Endothelial cell of umbilical vein (primary cell): Measurements from ENCODE around the gene VPS45. TPM values are rescaled to one million over a fixed set of nuclear protein-coding genes. Genes with fewer than 3 reads are reported as not detected.

ENCODE experiments used
- BruUV-seq: library from RNA; stranded (reverse); fragments of 400-500 nt; replicated peaks from 2 replicates; lab custom pipeline; 2021; lab: Mats Ljungman, UMichigan
- CTCF ChIA-PET: fragments of 300-600, 350-600 bp; sonication (Branson Sonifier 250); formaldehyde crosslinking; loops from one replicate; lab custom pipeline; 2021; ENCODE audit warnings: antibody characterized with exemption, inconsistent platforms; lab: Charles Lee
- POLR2A ChIA-PET: fragments of 300-600, 350-600 bp; sonication (Branson Sonifier 250); formaldehyde crosslinking; loops from one replicate; lab custom pipeline; 2021; ENCODE audit warnings: antibody characterized with exemption, inconsistent platforms; lab: Charles Lee
- DNase-seq: peaks from one replicate; pipeline ENCODE4 v3.0.0-alpha.2; 2011; ENCODE audit warnings: low read depth, low spot score
- FAIRE-seq: peaks from 2 replicates; lab custom pipeline; 2011; peaks lifted over from hg19 to GRCh38; lab: Jason Lieb, UNC
- H2AFZ ChIP-seq: 2 replicates; pipeline ENCODE4 v1.6.0; 2012; ENCODE audit warnings: low read depth, low read length, control low read depth, inconsistent platforms
- H3K27ac ChIP-seq: 2 replicates; pipeline ENCODE4 v1.5.1; 2011; ENCODE audit warnings: low read depth, mild to moderate bottlenecking, control low read depth, low read length, moderate library complexity; ENCODE audit not compliant: insufficient read depth
- H3K27me3 ChIP-seq, 2 experiments: 2 replicates each; pipeline versions ENCODE4 v1.6.0 to v1.6.1; 2011; ENCODE audit warnings: low read length in 2 of 2, mixed read lengths in 1 of 2; ENCODE audit not compliant: control insufficient read depth in 2 of 2, insufficient read depth in 2 of 2
- H3K36me3 ChIP-seq, 2 experiments: 2 replicates in 1 of 2; 3 replicates in 1 of 2; pipeline ENCODE4 v1.5.1; 2011; ENCODE audit warnings: low read length in 2 of 2, mild to moderate bottlenecking in 1 of 2, moderate library complexity in 1 of 2; ENCODE audit not compliant: control insufficient read depth in 2 of 2, insufficient read depth in 2 of 2; ENCODE audit errors: extremely low read depth in 1 of 2
- H3K4me1 ChIP-seq: 3 replicates; pipeline ENCODE4 v1.5.1; 2011; ENCODE audit warnings: mild to moderate bottlenecking, low read length; ENCODE audit not compliant: control insufficient read depth, insufficient read depth; ENCODE audit errors: extremely low read depth
- H3K4me2 ChIP-seq: 2 replicates; pipeline ENCODE4 v1.6.1; 2011; ENCODE audit warnings: low read length, control low read depth, mixed read lengths; ENCODE audit not compliant: insufficient read depth
- H3K4me3 ChIP-seq, 3 experiments: fragments of 200-600 bp in 1 of 3; sonication (generic), shearing (Covaris generic) in 1 of 3; replicated peaks in 1 of 3; 2 replicates each; pipeline ENCODE4 v1.5.1; 2011 to 2016; ENCODE audit warnings: control low read depth in 3 of 3, low read length in 3 of 3, mild to moderate bottlenecking in 2 of 3, inconsistent platforms in 1 of 3, low read depth in 1 of 3, moderate library complexity in 1 of 3; ENCODE audit not compliant: insufficient read depth in 1 of 3
- H3K79me2 ChIP-seq: 2 replicates; pipeline ENCODE4 v1.6.0; 2012; ENCODE audit warnings: low read length, inconsistent platforms; ENCODE audit not compliant: control insufficient read depth, insufficient read depth
- H3K9ac ChIP-seq: replicated peaks from 2 replicates; pipeline ENCODE3; 2011; ENCODE audit warnings: low read length, control low read depth; ENCODE audit not compliant: insufficient read depth; ENCODE audit errors: extremely low read depth
- H3K9me1 ChIP-seq: replicated peaks from 3 replicates; pipeline ENCODE4 v1.6.0; 2011; ENCODE audit warnings: mild to moderate bottlenecking, low read length; ENCODE audit not compliant: control insufficient read depth, insufficient read depth; ENCODE audit errors: extremely low read depth
- H3K9me3 ChIP-seq: replicated peaks from 2 replicates; pipeline ENCODE4 v1.5.1; 2012; ENCODE audit warnings: low read length, inconsistent platforms; ENCODE audit not compliant: control insufficient read depth, insufficient read depth
- H4K20me1 ChIP-seq: replicated peaks from 2 replicates; pipeline ENCODE3; 2011; ENCODE audit warnings: mild to moderate bottlenecking, low read length; ENCODE audit not compliant: control insufficient read depth, insufficient read depth; ENCODE audit errors: extremely low read depth
- EZH2 ChIP-seq: IDR thresholded peaks from 2 replicates; pipeline ENCODE4 v1.6.1; 2012; ENCODE audit warnings: borderline replicate concordance, low read depth, mild to moderate bottlenecking, moderate library complexity, low read length, inconsistent platforms; ENCODE audit not compliant: severe bottlenecking
- FOS ChIP-seq: IDR thresholded peaks from 2 replicates; pipeline ENCODE4 v1.6.1; 2011; ENCODE audit warnings: mild to moderate bottlenecking, low read length, moderate library complexity, borderline replicate concordance; ENCODE audit not compliant: insufficient read depth
- GATA2 ChIP-seq: IDR thresholded peaks from 2 replicates; pipeline ENCODE4 v1.7.0; 2011; ENCODE audit warnings: low read depth, mild to moderate bottlenecking, moderate library complexity, mixed read lengths, low read length; ENCODE audit not compliant: insufficient read length, insufficient read depth
- MYC ChIP-seq: IDR thresholded peaks from one replicate; pipeline ENCODE4 v1.6.1; 2011; ENCODE audit warnings: mild to moderate bottlenecking, low read depth, low read length
- POLR2A ChIP-seq: IDR thresholded peaks from 2 replicates; pipeline ENCODE4 v1.6.1; 2012; ENCODE audit warnings: low read depth, mild to moderate bottlenecking, control low read depth, low read length
- POLR2AphosphoS5 ChIP-seq: IDR thresholded peaks from 2 replicates; pipeline ENCODE4 v1.6.1; 2012; ENCODE audit warnings: low read depth, mild to moderate bottlenecking, control low read depth, low read length, moderate library complexity; ENCODE audit not compliant: insufficient read depth
- dilution Hi-C: fragments of 300-500 bp; cut with MboI; formaldehyde crosslinking; loops from one replicate; pipeline ENCODE4 v1.15.0; 2019; ENCODE audit warnings: low sequenced_read_pairs; ENCODE audit not compliant: extremely low pct_ligation_motif_present
- intact Hi-C: fragments of 100-400 bp; cut with micrococcal nuclease; formaldehyde crosslinking; loops from one replicate; pipeline ENCODE4 v1.10.0; 2022
- polyA plus RNA-seq, 4 experiments: library from polyadenylated mRNA; depleted of rRNA in 3 of 4; stranded (reverse) in 3 of 4; unstranded in 1 of 4; fragments of >200 nt; gene quantifications; 2 replicates each; pipeline versions ENCODE4 v1.2.1 to v1.2.3, GENCODE V29; 2011 to 2012; ENCODE audit warnings: missing spikeins in 1 of 4
- total RNA-seq: library from RNA; stranded (reverse); gene quantifications from 2 replicates; pipeline ENCODE4 v1.2.3, GENCODE V29; 2021
- TF ChIP-seq, protein P1 (sequence below): IDR thresholded peaks from 2 replicates; pipeline ENCODE4 v1.6.1; 2011; ENCODE audit not compliant: insufficient read depth, insufficient read length
- TF ChIP-seq, protein P2 (sequence below), 2 donors: IDR thresholded peaks; 1 replicate in 1 of 2; 2 replicates in 1 of 2; pipeline ENCODE4 v1.5.1; 2011; ENCODE audit warnings: low read length in 2 of 2, mild to moderate bottlenecking in 2 of 2, moderate library complexity in 2 of 2, control low read depth in 1 of 2, inconsistent platforms in 1 of 2, low read depth in 1 of 2; ENCODE audit not compliant: insufficient read depth in 1 of 2; ENCODE audit errors: extremely low read depth in 1 of 2

Gene VPS45
- total and polyA plus RNA-seq, 2 donors (not counting 3 experiments of a cell fraction or from before 2014, with no cell fraction given): 24.8 to 43.7 TPM

DNA sequence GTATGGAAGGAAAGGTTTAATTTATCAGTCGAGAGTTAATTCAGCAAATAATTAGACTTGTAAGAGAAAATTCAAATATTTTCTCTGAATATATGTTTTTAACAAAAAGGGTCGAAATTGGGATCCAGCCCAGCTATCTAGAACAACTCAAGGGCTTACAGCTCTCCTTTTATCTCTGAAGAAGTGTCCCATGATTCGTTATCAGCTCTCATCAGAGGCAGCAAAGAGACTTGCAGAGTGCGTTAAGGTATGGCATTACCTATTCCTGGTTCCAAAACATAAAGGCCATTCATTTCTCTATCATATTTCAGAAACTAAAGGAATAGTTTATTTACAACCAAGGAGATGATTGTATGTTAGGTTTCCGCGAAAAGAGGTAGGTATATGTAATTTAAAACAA lies 9.4 kb downstream of the VPS45 start:
- no peak overlapping the region for H2AFZ ChIP-seq
- H3K79me2 ChIP-seq: no peaks in the 10 kb centered on the region
- CTCF ChIA-PET: interaction anchor here (0.7 to 8.2 kb wide), 6 partner anchors 9 to 146 kb away, joined by 3 to 165 read pairs (median 6); no protein-coding TSS in a partner anchor
- POLR2A ChIA-PET: no interaction called here
- H3K9me1 ChIP-seq: no peaks in the 10 kb centered on the region
- H4K20me1 ChIP-seq: no peaks in the 10 kb centered on the region
- intact Hi-C loops: no loop called here
- no peaks in the 10 kb centered on the region for H3K9me3 ChIP-seq
- peaks cover 2 to 16% of the 10 kb centered on the region in 2 experiments for H3K36me3 ChIP-seq
- no peaks in the 10 kb centered on the region for H3K27me3 ChIP-seq
- TF ChIP-seq MYC (no peak), GATA2 (no peak), FOS (no peak), POLR2AphosphoS5 (no peak), POLR2A (no peak), EZH2 (no peak)
- TF ChIP-seq, protein P1, sequence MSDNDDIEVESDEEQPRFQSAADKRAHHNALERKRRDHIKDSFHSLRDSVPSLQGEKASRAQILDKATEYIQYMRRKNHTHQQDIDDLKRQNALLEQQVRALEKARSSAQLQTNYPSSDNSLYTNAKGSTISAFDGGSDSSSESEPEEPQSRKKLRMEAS: no peak
- TF ChIP-seq, protein P2, sequence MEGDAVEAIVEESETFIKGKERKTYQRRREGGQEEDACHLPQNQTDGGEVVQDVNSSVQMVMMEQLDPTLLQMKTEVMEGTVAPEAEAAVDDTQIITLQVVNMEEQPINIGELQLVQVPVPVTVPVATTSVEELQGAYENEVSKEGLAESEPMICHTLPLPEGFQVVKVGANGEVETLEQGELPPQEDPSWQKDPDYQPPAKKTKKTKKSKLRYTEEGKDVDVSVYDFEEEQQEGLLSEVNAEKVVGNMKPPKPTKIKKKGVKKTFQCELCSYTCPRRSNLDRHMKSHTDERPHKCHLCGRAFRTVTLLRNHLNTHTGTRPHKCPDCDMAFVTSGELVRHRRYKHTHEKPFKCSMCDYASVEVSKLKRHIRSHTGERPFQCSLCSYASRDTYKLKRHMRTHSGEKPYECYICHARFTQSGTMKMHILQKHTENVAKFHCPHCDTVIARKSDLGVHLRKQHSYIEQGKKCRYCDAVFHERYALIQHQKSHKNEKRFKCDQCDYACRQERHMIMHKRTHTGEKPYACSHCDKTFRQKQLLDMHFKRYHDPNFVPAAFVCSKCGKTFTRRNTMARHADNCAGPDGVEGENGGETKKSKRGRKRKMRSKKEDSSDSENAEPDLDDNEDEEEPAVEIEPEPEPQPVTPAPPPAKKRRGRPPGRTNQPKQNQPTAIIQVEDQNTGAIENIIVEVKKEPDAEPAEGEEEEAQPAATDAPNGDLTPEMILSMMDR (IDR thresholded peaks at IDR 0.05; ENCODE audit: extremely low read depth in 1 of 2, insufficient read depth in 1 of 2, low read depth in 1 of 2, low read length in 2 of 2): no peak
- dilution Hi-C loops: no loop called here
- no peak overlapping the region for H3K4me2 ChIP-seq
- no peak for FAIRE-seq
- no peak overlapping the region for H3K9ac ChIP-seq
- no peak overlapping the region for H3K4me3 ChIP-seq
- H3K4me1 ChIP-seq: no peaks in the 10 kb centered on the region
- no peak for DNase-seq
- no peak overlapping the region for H3K27ac ChIP-seq
- BruUV-seq: no TSS peak
